Epithelial cell of proximal tubule (primary cell): ENCODE data around the gene PCDHB7. TPM values are rescaled to one million over a fixed set of nuclear protein-coding genes. Genes with fewer than 3 reads are reported as not detected.
"Not testable (repeated sequence)": the region's sequence is repeated elsewhere in the genome, so short reads cannot be mapped to it uniquely, and the experiment has no call there.

ENCODE experiments used
- DNase-seq: peaks from one replicate; pipeline ENCODE4 v3.0.0-alpha.2; 2011; ENCODE audit warnings: low read depth
- H3K4me3 ChIP-seq: 2 replicates; pipeline ENCODE4 v1.5.1; 2011; ENCODE audit warnings: low read depth, mild to moderate bottlenecking, low read length
- CTCF ChIP-seq: conservative IDR thresholded peaks from 2 replicates; pipeline ENCODE4 v1.5.1; 2012; ENCODE audit warnings: low read depth, mild to moderate bottlenecking, low read length
- total RNA-seq: library from RNA; depleted of rRNA; stranded (reverse); fragments of >200 nt; gene quantifications from 2 replicates; pipeline ENCODE4 v1.2.3, GENCODE V29; 2015

PCDHB7 gene
- total RNA-seq, 1 donor from 2014 or later, result not detected

- peak; percentile 12 for TF ChIP-seq CTCF
- no peak for DNase-seq
- no peak within 1 kb of the TSS for H3K4me3 ChIP-seq
Observed at GRCh38 chr5:141199359-141200235, 27.2 kb downstream of the PCDHB7 start, which contains the start of gene PCDHB11. TSS of gene PCDHB11 (plus strand) at chr5:141199627. CDS start at chr5:141199775, 148 bp downstream.

GRCh38 chr5:141201126-141201525 is 28.7 kb downstream of the PCDHB7 start:
- H3K4me3 ChIP-seq, DNase-seq: not testable (repeated sequence)

GRCh38 chr5:141201646-141202045 is 29.2 kb downstream of the PCDHB7 start:
- DNase-seq, result not testable (repeated sequence)

DNA sequence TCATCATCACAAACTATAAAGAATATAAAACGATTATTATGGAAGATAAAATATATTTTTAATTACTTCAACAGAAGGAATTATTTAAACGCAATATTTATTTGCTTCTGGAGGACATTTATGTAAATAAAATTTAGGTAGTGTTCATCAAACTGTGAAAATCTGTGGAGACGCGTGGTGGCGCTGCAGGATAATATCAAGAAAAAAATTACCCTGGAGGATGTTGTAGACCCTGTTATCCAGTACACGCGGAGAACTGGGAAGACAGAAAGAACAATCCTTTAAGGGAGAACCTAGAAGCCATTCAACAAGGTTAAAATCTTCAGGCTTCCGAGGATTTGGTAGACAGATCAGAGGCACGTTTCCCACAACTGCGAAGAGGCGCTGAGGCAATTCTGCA is 36.0 kb downstream of the PCDHB7 start, which contains the start of gene PCDHB12:
TSS of gene PCDHB12 (plus strand) at position 242 of the 400 bp plus-strand sequence. CDS start 189 bp downstream, outside the sequence.
- H3K4me3 ChIP-seq, result no peak within 1 kb of the TSS
- no peak for TF ChIP-seq CTCF
- no peak for DNase-seq

More at GRCh38 chr5:141201646-141202045, 29.2 kb downstream of the PCDHB7 start:
- not testable (repeated sequence) for H3K4me3 ChIP-seq

GRCh38 chr5:141210281-141210680 is 37.8 kb downstream of the PCDHB7 start:
- not testable (repeated sequence) for DNase-seq, H3K4me3 ChIP-seq

- not testable (repeated sequence) for DNase-seq, H3K4me3 ChIP-seq
Observed at GRCh38 chr5:141210849-141211248, 38.4 kb downstream of the PCDHB7 start.

- H3K4me3 ChIP-seq, DNase-seq: not testable (repeated sequence)
- TF ChIP-seq CTCF, result peak; percentile 16
Observed at GRCh38 chr5:141213656-141214339, 41.4 kb downstream of the PCDHB7 start, which contains the start of gene PCDHB13. TSS of gene PCDHB13 (plus strand) at chr5:141213919. CDS start at chr5:141214124, 205 bp downstream.

GRCh38 chr5:141214583-141214982 is 42.1 kb downstream of the PCDHB7 start:
- not testable (repeated sequence) for DNase-seq, H3K4me3 ChIP-seq

DNA sequence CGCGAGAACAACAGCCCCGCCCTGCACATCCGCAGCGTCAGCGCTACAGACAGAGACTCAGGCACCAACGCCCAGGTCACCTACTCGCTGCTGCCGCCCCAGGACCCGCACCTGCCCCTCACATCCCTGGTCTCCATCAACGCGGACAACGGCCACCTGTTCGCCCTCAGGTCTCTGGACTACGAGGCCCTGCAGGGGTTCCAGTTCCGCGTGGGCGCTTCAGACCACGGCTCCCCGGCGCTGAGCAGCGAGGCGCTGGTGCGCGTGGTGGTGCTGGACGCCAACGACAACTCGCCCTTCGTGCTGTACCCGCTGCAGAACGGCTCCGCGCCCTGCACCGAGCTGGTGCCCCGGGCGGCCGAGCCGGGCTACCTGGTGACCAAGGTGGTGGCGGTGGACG is 43.1 kb downstream of the PCDHB7 start:
- not testable (repeated sequence) for DNase-seq

GRCh38 chr5:141216035-141216434 is 43.6 kb downstream of the PCDHB7 start:
- H3K4me3 ChIP-seq, DNase-seq: not testable (repeated sequence)

More for the DNA sequence above, 43.1 kb downstream of the PCDHB7 start:
- H3K4me3 ChIP-seq, result not testable (repeated sequence)
